Smooth muscle cell (in vitro differentiated cells): ENCODE data around the gene IGF2. TPM values are rescaled to one million over a fixed set of nuclear protein-coding genes. Genes with fewer than 3 reads are reported as not detected.

ENCODE experiments used
- DNase-seq: peaks from one replicate; lab custom pipeline; 2025; ENCODE audit not compliant: unreplicated experiment; lab: John Stamatoyannopoulos, UW
- H2AFZ ChIP-seq: fragments of 200-600 bp; sonication (generic); 2 replicates; pipeline ENCODE4 v1.6.0; 2016; ENCODE audit warnings: antibody characterized with exemption, low read depth, mild to moderate bottlenecking
- H3F3A ChIP-seq: fragments of 200-600 bp; sonication (generic); 2 replicates; pipeline ENCODE4 v1.6.0; 2017; ENCODE audit warnings: antibody characterized with exemption, low read depth
- H3K27ac ChIP-seq: fragments of 200-600 bp; sonication (generic); 2 replicates; pipeline ENCODE4 v1.5.1; 2016; ENCODE audit warnings: low read depth, mild to moderate bottlenecking
- H3K27me3 ChIP-seq: fragments of 200-600 bp; sonication (generic); 2 replicates; pipeline ENCODE4 v1.6.1; 2016; ENCODE audit warnings: low read depth, mild to moderate bottlenecking
- H3K36me3 ChIP-seq: fragments of 200-600 bp; sonication (generic); 2 replicates; pipeline ENCODE4 v1.5.1; 2016; ENCODE audit warnings: low read depth
- H3K4me1 ChIP-seq: fragments of 200-600 bp; sonication (generic); 2 replicates; pipeline ENCODE4 v1.5.1; 2016; ENCODE audit warnings: low read depth
- H3K4me2 ChIP-seq: fragments of 200-600 bp; sonication (generic); 2 replicates; pipeline ENCODE4 v1.6.0; 2016; ENCODE audit warnings: mild to moderate bottlenecking
- H3K4me3 ChIP-seq: fragments of 200-600 bp; sonication (generic); 2 replicates; pipeline ENCODE4 v1.5.1; 2016; ENCODE audit warnings: mild to moderate bottlenecking
- H3K79me2 ChIP-seq: fragments of 200-600 bp; sonication (generic); 2 replicates; pipeline ENCODE4 v1.6.0; 2016; ENCODE audit warnings: low read depth, mild to moderate bottlenecking
- H3K9ac ChIP-seq: fragments of 200-600 bp; sonication (generic); 2 replicates; pipeline ENCODE4 v1.6.0; 2016; ENCODE audit warnings: low read depth
- H3K9me3 ChIP-seq: fragments of 200-600 bp; sonication (generic); replicated peaks from 2 replicates; pipeline ENCODE4 v1.5.1; 2016; ENCODE audit warnings: low read depth
- H4K20me1 ChIP-seq: fragments of 200-600 bp; sonication (generic); 2 replicates; pipeline ENCODE4 v1.6.0; 2016; ENCODE audit warnings: low read depth
- CTCF ChIP-seq: fragments of 200-600 bp; sonication (generic); IDR thresholded peaks from 2 replicates; pipeline ENCODE4 v1.5.1; 2017; ENCODE audit warnings: borderline replicate concordance, mild to moderate bottlenecking, antibody characterized with exemption; ENCODE audit not compliant: insufficient read depth, poor library complexity, severe bottlenecking
- WGBS: methylation state at CpG from one replicate; pipeline ENCODE4 v1.1.7; 2016; ENCODE audit warnings: low lambda C conversion rate; 5-methylcytosine and 5-hydroxymethylcytosine counted together
- polyA plus RNA-seq: library from polyadenylated mRNA; unstranded; fragments of >200 nt; fragmentation: Nextera tagmentation; extraction: Ambion mirVana; gene quantifications from 2 replicates; pipeline ENCODE4 v1.2.1, GENCODE V29; 2016
- total RNA-seq: library from RNA; depleted of rRNA; stranded (reverse); fragments of >200 nt; gene quantifications from 2 replicates; pipeline ENCODE4 v1.2.3, GENCODE V29; 2014

IGF2 gene
- total and polyA plus RNA-seq, 2 experiments from 2014 or later: 2,086 to 3,877 TPM

GRCh38 chr11:2132874-2133240 lies 6.3 kb downstream of the IGF2 start:
- H3K27me3 ChIP-seq: no peaks in the 10 kb centered on the region

DNA sequence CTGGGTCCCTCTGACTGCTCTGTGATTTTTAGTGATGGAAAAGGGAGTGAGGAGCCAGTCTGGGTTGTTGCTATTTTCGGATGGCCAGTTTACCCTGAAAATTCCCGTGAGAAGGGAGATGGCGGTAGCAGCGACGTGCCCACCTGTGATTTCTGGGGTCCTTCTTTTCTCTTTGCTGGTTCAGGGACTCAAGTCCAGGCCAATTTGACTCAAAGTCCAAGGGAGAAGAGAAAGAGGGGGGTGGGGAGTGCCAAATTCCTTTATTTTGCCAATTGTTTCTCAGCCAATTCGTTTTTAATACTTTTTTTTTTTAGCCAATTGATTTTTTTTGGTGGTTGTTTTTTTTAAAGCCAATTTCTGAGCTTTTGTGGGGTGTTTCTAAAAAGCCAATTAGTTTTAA lies 6.9 kb downstream of the IGF2 start:
- peaks cover 9% of the 10 kb centered on the region for H3K4me1 ChIP-seq
- WGBS: 91% methylated on average over 6 of the region's 6 CpGs

More at GRCh38 chr11:2132874-2133240, 6.3 kb downstream of the IGF2 start:
- H3K36me3 ChIP-seq: no peaks in the 10 kb centered on the region
- TF ChIP-seq CTCF: no peak
- H3K4me3 ChIP-seq: no peak overlapping the region
- no peak overlapping the region for H2AFZ ChIP-seq
- no peak for DNase-seq
- no peaks in the 10 kb centered on the region for H3K9me3 ChIP-seq
- H3K27ac ChIP-seq: no peak overlapping the region
- H3K9ac ChIP-seq: no peak overlapping the region
- peaks cover 100% of the 10 kb centered on the region for H4K20me1 ChIP-seq
- H3F3A ChIP-seq: peaks cover 84% of the 10 kb centered on the region
- H3K79me2 ChIP-seq: peaks cover 44% of the 10 kb centered on the region
- 83% methylated on average over 21 of the region's 24 CpGs for WGBS
- H3K4me2 ChIP-seq: no peak overlapping the region
- peaks cover 9% of the 10 kb centered on the region for H3K4me1 ChIP-seq

DNA sequence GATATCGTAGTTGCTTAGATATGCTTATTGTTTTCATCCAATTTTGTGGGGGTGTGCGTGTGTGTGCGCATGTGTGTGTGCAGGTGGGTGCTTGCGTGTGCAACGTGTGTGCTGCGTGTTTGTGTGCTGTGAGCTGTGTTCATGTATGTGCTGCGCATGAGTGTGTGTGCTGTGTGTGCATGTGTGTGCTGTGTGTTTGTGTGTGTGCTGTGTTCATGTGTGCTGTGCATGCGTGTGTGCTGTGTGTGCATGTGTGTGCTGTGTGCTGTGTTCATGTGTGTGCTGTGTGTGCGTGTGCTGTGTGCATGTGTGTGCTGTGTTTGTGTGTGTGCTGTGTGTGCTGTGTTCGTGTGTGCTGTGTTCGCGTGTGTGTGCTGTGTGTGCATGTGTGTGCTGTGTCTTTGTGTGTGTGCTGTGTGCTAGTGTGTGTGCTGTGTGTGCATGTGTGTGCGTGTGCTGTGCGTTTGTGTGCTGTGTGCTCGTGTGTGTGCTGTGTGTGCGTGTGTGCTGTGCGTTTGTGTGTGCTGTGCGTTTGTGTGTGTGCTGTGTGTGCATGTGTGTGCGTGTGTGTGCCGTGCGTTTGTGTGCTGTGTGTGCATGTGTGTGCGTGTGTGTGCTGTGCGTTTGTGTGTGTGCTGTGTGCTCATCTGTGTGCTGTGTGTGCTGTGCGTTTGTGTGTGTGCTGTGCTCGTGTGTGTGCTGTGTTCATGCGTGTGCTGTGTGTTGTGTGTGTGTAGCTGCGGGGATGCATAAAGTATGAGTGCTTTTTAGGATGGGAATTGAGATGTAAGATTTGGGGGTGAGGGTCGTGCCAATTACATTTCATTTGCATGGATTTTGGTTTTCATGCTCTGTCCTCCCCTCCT lies 7.6 kb downstream of the IGF2 start:
- DNase-seq: no peak
- no peak for TF ChIP-seq CTCF
- no peaks in the 10 kb centered on the region for H3K9me3 ChIP-seq
- H2AFZ ChIP-seq: no peak overlapping the region
- peaks cover 4% of the 10 kb centered on the region for H3K4me1 ChIP-seq
- no peak overlapping the region for H3K27ac ChIP-seq
- H4K20me1 ChIP-seq: peaks cover 89% of the 10 kb centered on the region
- no peak overlapping the region for H3K4me3 ChIP-seq
- H3K27me3 ChIP-seq: no peaks in the 10 kb centered on the region
- WGBS: 87% methylated on average over 25 of the region's 28 CpGs
- peaks cover 76% of the 10 kb centered on the region for H3F3A ChIP-seq
- H3K4me2 ChIP-seq: no peak overlapping the region
- H3K9ac ChIP-seq: no peak overlapping the region
- H3K36me3 ChIP-seq: no peaks in the 10 kb centered on the region
- H3K79me2 ChIP-seq: peaks cover 32% of the 10 kb centered on the region

More for the DNA sequence above, 6.9 kb downstream of the IGF2 start:
- H3K9me3 ChIP-seq: no peaks in the 10 kb centered on the region
- no peak overlapping the region for H3K9ac ChIP-seq
- no peaks in the 10 kb centered on the region for H3K27me3 ChIP-seq
- no peak overlapping the region for H3K27ac ChIP-seq
- no peak for DNase-seq
- H3K4me3 ChIP-seq: no peak overlapping the region
- peaks cover 95% of the 10 kb centered on the region for H4K20me1 ChIP-seq
- H3K79me2 ChIP-seq: peaks cover 38% of the 10 kb centered on the region
- TF ChIP-seq CTCF: no peak
- H3K36me3 ChIP-seq: no peaks in the 10 kb centered on the region
- peaks cover 83% of the 10 kb centered on the region for H3F3A ChIP-seq
- H3K4me2 ChIP-seq: no peak overlapping the region
- no peak overlapping the region for H2AFZ ChIP-seq
